K562 treated with DMSO at 1 percent for 4 hours (cell line): ENCODE data around the gene PXDN. TPM values are rescaled to one million over a fixed set of nuclear protein-coding genes. Genes with fewer than 3 reads are reported as not detected.

Experiments used
- total RNA-seq: library from RNA; unstranded; fragments of 300-600 nt; gene quantifications from 2 replicates; pipeline ENCODE4 v1.2.3, GENCODE V29; 2022; ENCODE audit not compliant: insufficient read depth

The PXDN gene, protein sequence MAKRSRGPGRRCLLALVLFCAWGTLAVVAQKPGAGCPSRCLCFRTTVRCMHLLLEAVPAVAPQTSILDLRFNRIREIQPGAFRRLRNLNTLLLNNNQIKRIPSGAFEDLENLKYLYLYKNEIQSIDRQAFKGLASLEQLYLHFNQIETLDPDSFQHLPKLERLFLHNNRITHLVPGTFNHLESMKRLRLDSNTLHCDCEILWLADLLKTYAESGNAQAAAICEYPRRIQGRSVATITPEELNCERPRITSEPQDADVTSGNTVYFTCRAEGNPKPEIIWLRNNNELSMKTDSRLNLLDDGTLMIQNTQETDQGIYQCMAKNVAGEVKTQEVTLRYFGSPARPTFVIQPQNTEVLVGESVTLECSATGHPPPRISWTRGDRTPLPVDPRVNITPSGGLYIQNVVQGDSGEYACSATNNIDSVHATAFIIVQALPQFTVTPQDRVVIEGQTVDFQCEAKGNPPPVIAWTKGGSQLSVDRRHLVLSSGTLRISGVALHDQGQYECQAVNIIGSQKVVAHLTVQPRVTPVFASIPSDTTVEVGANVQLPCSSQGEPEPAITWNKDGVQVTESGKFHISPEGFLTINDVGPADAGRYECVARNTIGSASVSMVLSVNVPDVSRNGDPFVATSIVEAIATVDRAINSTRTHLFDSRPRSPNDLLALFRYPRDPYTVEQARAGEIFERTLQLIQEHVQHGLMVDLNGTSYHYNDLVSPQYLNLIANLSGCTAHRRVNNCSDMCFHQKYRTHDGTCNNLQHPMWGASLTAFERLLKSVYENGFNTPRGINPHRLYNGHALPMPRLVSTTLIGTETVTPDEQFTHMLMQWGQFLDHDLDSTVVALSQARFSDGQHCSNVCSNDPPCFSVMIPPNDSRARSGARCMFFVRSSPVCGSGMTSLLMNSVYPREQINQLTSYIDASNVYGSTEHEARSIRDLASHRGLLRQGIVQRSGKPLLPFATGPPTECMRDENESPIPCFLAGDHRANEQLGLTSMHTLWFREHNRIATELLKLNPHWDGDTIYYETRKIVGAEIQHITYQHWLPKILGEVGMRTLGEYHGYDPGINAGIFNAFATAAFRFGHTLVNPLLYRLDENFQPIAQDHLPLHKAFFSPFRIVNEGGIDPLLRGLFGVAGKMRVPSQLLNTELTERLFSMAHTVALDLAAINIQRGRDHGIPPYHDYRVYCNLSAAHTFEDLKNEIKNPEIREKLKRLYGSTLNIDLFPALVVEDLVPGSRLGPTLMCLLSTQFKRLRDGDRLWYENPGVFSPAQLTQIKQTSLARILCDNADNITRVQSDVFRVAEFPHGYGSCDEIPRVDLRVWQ (N-terminal part only)
- not detected in 2 replicates for total RNA-seq

DNA sequence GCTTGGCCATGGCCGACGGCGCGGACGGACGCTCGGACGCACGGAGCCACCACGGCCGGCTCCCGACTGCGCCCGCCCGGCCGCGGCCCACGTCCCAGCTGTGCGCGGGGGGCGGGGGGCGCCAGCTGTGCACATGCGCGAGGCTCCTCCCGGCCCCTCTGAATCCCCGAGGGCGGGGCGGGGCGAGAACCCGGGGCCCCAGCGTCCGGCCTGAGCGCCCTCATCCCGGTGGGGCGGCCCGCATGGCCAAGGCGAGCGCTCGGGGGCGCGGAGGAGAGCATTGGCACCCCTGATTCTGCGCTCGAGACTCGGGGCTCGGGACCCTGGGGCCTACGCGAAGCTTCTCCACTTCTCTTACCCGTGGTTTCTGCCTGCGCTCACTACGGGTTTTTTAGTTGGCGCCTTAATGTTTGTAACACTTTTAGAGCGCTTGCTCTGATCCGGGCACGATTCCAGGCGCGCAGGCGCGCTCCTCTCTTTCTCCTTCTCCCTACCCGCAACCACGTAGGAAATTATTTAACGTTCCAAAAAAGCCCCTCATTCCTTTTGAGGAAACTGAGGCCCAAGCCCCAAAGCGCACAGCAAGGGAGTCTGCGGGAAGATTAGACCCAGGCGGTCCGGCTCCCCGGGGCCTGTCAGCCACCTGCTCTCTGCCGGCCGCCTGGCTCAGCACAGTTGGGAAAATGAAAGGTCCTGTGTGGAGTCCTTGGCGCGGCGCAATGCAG is at the start of gene PXDN:
TSS of gene PXDN (minus strand) at position 70 of the 725 bp plus-strand sequence. CDS start at position 10, 60 bp downstream.

